Peyer's patch (tissue), 4 donors: ENCODE results near the gene ACTR1A.

Source experiments
- CTCF ChIP-seq, 6 experiments: fragments of 450-650 bp in 4 of 6; fragments of 200-600 bp in 2 of 6; sonication (generic) in 1 of 6; IDR thresholded peaks; one replicate each; pipeline ENCODE4 v1.5.1; 2017 to 2019; ENCODE audit warnings: antibody characterized with exemption in 6 of 6, mild to moderate bottlenecking in 3 of 6, moderate library complexity in 1 of 6
- POLR2A ChIP-seq, 2 donors: fragments of 450-650 bp; IDR thresholded peaks; one replicate each; pipeline ENCODE4 v1.5.1; 2017; ENCODE audit warnings: antibody characterized with exemption in 2 of 2, mild to moderate bottlenecking in 2 of 2, moderate library complexity in 2 of 2

DNA sequence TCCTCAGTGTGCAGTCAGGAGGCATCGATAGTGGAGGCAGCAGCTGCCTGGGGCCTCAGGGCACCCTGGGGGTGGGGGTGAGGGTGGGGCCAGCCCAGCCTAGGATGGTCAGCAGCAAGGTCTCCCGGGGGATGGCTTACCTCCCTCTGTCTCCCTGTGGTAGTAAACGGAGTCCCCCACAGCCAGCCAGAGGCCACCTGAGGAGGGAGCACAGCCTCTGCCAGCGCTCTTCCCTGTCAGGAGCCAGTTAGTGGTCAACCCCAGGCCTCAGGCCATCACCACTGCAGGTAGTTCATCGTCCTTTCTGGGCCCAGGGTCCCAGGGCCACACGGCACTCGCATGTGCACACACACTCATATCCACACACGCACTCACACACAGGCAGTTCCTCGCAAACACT is 22.1 kb downstream of the ACTR1A start:
- no peak for TF ChIP-seq CTCF (IDR thresholded peaks at IDR 0.05)
- TF ChIP-seq POLR2A (IDR thresholded peaks at IDR 0.05), result no peak
